ENCODE results near the gene GFRA1.

GFRA1 gene

GRCh38 chr10:116049974-116050304, 223.1 kb downstream of the GFRA1 start:
- TF ChIP-seq, protein P1, sequence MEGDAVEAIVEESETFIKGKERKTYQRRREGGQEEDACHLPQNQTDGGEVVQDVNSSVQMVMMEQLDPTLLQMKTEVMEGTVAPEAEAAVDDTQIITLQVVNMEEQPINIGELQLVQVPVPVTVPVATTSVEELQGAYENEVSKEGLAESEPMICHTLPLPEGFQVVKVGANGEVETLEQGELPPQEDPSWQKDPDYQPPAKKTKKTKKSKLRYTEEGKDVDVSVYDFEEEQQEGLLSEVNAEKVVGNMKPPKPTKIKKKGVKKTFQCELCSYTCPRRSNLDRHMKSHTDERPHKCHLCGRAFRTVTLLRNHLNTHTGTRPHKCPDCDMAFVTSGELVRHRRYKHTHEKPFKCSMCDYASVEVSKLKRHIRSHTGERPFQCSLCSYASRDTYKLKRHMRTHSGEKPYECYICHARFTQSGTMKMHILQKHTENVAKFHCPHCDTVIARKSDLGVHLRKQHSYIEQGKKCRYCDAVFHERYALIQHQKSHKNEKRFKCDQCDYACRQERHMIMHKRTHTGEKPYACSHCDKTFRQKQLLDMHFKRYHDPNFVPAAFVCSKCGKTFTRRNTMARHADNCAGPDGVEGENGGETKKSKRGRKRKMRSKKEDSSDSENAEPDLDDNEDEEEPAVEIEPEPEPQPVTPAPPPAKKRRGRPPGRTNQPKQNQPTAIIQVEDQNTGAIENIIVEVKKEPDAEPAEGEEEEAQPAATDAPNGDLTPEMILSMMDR (IDR thresholded peaks at IDR 0.05): no peak
- Histone ChIP-seq H3K9ac (no peak overlapping the region), H3K79me2 (no peaks in the 10 kb centered on the region), H3K9me3 (ENCODE audit: control insufficient read depth, low read length) (no peaks in the 10 kb centered on the region), H3K27me3 (ENCODE audit: control insufficient read depth, insufficient read depth, low read length) (no peaks in the 10 kb centered on the region), H3K4me2 (ENCODE audit: low read length) (no peak overlapping the region), H3K36me3 (ENCODE audit: control insufficient read depth, insufficient read depth, low read length) (no peaks in the 10 kb centered on the region), H3K4me3 (ENCODE audit: low read depth, low read length) (no peak overlapping the region), H3K4me1 (no peaks in the 10 kb centered on the region), H2AFZ (no peak overlapping the region), H3K27ac (no peak overlapping the region)

- H3K9me3 ChIP-seq (ENCODE audit: control insufficient read depth, low read length): no peaks in the 10 kb centered on the region
- no peaks in the 10 kb centered on the region for H3K36me3 ChIP-seq (ENCODE audit: control insufficient read depth, insufficient read depth, low read length)
- TF ChIP-seq, protein P1 (IDR thresholded peaks at IDR 0.05): no peak
- no peak overlapping the region for H2AFZ ChIP-seq
- no peaks in the 10 kb centered on the region for H3K79me2 ChIP-seq
- no peak overlapping the region for H3K27ac ChIP-seq
- H3K9ac ChIP-seq: no peak overlapping the region
- H3K27me3 ChIP-seq (ENCODE audit: control insufficient read depth, insufficient read depth, low read length): no peaks in the 10 kb centered on the region
- H3K4me2 ChIP-seq (ENCODE audit: low read length): no peak overlapping the region
- no peaks in the 10 kb centered on the region for H3K4me1 ChIP-seq
- H3K4me3 ChIP-seq (ENCODE audit: low read depth, low read length): no peak overlapping the region
Measured at GRCh38 chr10:116049158-116049973, 223.6 kb downstream of the GFRA1 start.

DNA sequence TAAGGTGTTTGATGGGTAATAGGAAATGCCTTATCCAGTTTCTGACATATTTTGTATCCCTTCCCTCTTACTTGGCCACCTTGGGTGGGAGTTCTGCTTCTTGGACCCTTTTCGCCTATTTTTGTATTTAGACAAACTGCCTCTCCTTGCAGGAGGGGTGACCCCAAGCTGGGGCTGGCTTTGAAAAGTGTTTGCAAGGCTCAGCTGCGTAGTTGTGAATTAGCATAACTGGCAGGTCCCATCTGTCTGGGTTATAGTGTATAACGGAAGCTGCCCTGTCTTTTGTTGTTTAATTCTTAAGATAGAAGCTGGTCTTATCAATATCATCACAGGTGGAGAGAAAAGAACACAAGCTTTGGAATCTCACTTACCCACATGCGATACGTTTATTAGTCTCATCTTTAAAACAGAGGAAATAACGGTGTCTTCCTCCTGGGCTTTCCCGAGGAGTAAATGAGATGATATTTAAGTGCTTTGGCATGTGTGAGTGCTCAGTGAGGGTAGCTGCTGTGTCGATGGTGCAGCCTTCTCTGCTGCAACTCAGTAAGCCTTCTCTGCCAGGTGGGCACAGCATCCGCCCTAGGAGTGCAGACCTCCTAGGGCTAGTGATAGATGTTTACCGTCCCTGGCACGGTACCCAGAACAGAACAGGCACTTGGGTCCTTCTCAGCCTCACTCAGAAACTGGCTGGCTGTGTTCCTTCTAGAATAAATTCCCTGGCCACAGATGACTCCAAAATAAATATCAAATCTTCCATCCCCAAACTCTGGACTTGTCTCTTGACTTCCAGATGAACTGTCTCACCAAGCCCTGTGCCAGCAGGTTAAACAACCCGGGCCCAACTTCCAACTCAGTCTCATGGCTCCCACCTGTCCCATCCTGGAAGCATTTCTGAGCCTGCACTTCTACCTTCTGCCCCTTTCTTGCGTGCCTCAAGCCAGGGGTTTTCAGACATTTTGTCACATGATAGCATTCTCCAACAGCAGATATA, 227.3 kb downstream of the GFRA1 start:
- H3K9me3 ChIP-seq (ENCODE audit: control insufficient read depth, low read length): no peaks in the 10 kb centered on the region
- H3K27me3 ChIP-seq (ENCODE audit: control insufficient read depth, insufficient read depth, low read length): no peaks in the 10 kb centered on the region
- H3K9ac ChIP-seq: no peak overlapping the region
- H3K4me1 ChIP-seq: no peaks in the 10 kb centered on the region
- TF ChIP-seq, protein P1 (IDR thresholded peaks at IDR 0.05): no peak
- H3K36me3 ChIP-seq (ENCODE audit: control insufficient read depth, insufficient read depth, low read length): no peaks in the 10 kb centered on the region
- no peak overlapping the region for H3K4me2 ChIP-seq (ENCODE audit: low read length)
- no peak overlapping the region for H2AFZ ChIP-seq
- H3K27ac ChIP-seq: no peak overlapping the region
- no peaks in the 10 kb centered on the region for H3K79me2 ChIP-seq
- H3K4me3 ChIP-seq (ENCODE audit: low read depth, low read length): no peak overlapping the region

DNA sequence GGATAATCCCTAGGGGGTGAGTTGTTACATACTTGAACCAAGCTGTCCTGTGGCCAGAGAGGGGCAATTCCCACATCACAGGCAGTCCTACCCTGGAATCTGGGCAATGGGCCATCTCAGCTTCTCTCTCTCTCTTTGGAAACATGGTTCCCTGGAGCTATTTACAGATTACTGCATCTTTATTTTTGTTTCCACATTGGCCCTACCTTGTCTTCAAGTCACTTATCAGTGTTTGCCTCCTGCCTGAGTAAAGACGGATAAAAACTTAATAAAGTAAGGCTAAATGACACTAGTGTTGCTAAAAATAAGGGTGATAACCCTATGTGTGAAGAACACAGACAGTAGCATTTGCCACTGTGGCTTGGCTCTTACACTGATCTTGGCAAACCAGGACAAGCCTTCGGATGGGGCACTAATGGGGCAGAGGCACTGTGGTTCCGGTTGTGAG, 228.2 kb downstream of the GFRA1 start:
- H3K79me2 ChIP-seq: no peaks in the 10 kb centered on the region
- TF ChIP-seq, protein P1 (IDR thresholded peaks at IDR 0.05): no peak
- no peak overlapping the region for H3K27ac ChIP-seq
- no peak overlapping the region for H3K4me3 ChIP-seq (ENCODE audit: low read depth, low read length)
- no peak overlapping the region for H3K4me2 ChIP-seq (ENCODE audit: low read length)
- no peaks in the 10 kb centered on the region for H3K9me3 ChIP-seq (ENCODE audit: control insufficient read depth, low read length)
- no peaks in the 10 kb centered on the region for H3K27me3 ChIP-seq (ENCODE audit: control insufficient read depth, insufficient read depth, low read length)
- H3K9ac ChIP-seq: no peak overlapping the region
- no peaks in the 10 kb centered on the region for H3K36me3 ChIP-seq (ENCODE audit: control insufficient read depth, insufficient read depth, low read length)
- H2AFZ ChIP-seq: no peak overlapping the region
- H3K4me1 ChIP-seq: no peaks in the 10 kb centered on the region
